Erythroblast (primary cell): ENCODE data around the gene PPAT.

Experiments
- GATA1 ChIP-seq: IDR thresholded peaks from 2 replicates; pipeline ENCODE4 v1.6.1; 2011; ENCODE audit warnings: low read depth, mild to moderate bottlenecking, control low read depth, low read length, moderate library complexity
- POLR2A ChIP-seq: IDR thresholded peaks from 2 replicates; pipeline ENCODE4 v1.6.1; 2011; ENCODE audit warnings: mild to moderate bottlenecking, low read length

DNA sequence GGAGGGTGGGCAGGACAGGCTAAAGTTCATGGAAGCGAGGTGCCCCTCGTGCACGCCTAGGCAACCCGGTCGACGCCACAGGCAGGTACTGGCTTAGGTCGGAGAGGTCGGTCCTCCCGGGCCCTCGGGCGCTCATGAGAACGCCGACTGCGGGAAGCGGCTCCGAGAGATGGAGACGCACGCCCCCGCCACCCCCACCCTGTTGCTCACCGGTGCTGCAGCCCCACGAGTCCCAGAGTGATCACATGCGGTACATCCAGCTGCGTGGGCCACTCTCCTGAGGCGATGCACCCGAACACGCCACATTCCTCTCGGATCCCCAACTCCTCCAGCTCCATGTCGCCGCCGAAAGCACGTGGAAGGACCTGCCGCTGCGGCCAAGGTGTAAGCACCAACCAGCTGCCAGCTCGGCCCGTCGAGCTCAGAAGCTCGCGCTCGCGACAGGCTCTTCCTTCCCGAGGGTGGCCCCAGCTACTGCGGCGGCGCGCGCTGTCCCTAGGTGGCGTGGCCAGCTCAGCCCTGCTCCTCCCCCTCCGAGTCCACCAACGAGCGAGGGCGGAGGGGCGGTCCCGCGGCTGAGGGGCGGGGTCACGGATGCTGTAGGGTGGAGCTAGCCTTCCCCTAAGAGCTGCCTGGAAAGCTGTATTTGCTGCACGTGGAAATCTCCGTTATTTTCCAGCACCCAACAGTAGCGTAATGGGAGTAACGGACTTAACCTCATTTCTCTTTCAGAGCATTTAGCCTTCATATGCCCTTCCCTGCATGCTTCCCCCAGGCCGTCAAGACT lies at the start of gene PPAT:
- TF ChIP-seq POLR2A = peak; percentile 79
- no peak for TF ChIP-seq GATA1
